GM21723 (cell line): Measurements from ENCODE around the gene CNTNAP2.
"Not testable (repeated sequence)": the region's sequence is repeated elsewhere in the genome, so short reads cannot be mapped to it uniquely, and the experiment has no call there.

Experiments used
- ATAC-seq: cut with Tn5 transposase; IDR thresholded peaks from one replicate; pipeline ENCODE4 v1.9.1; 2021; ENCODE audit warnings: mild to moderate bottlenecking, moderate library complexity; ENCODE audit not compliant: unreplicated experiment

Gene CNTNAP2

DNA sequence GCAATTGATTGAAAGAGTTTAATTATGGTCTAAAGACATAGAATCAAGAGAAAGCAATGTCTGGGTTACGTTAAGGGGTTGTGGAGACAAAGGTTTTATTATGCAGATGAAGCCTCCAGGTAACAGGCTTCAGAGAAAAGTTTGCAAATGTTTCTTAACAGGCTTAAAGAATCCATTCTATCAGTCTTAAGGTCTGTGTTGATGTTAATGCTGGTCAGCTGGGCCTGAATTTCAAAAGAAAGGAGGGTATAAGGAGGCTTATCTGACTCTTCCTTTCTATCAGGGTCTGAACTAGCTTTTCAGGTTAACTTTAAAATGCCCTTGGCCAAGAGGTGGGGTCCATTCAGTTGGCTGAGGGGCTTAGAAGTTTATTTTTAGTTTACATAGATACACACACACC, 1469.5 kb downstream of the CNTNAP2 start:
- ATAC-seq: no peak

DNA sequence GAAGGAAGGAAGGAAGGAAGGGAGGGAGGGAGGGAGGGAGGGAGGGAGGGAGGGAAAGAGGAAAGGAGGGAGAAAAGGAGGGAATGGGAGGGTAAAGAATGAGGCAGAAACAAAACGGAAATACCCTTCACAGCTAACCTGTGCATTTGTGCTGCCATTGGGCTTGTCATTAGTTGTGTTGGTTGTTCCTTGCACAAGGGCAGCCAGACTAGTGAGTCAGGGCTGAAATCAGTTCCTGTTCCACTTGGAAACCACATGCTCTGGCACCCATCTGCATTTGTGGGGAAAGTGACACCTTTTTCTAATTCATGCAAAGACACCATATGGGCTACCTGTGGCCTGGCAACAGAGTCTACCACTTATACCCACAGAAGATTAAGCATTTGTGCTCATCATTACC, 1469.9 kb downstream of the CNTNAP2 start:
- ATAC-seq: no peak

DNA sequence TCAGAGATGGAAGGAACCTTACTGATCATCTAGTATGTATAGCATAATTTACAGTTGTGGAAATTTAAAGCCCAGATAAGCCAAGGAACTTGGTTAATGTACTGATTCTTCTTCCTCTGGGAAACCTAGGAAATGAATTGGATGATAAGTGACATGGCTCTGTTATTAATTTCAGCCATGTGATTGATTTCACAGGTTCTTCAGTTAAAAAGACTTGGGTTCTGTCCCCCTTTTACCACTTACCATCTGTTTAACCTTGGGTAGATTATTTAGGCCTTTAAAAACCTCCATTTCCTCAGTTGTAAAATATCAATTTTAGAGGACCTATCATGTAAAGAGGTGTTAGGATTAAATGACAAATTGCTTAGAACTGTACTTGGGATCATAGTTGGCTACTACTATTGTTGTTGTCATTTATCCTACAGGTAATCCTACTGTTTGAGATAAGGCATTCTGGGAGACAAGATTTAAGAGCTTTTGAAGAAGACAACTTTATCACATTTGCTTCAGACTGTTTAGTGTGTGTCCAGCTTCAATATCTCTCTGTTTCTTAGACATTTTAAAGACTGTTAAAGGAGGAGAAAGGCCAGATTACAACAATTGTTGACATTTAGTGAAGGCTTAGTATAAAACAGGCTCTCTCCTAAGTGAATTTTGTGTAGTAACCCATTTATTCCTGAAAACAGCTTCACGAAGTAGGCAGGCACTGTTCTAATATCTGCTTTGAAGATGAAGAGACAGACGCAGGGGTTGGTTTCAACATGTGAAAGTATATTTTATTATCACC, 1476.9 kb downstream of the CNTNAP2 start:
- ATAC-seq: no peak

DNA sequence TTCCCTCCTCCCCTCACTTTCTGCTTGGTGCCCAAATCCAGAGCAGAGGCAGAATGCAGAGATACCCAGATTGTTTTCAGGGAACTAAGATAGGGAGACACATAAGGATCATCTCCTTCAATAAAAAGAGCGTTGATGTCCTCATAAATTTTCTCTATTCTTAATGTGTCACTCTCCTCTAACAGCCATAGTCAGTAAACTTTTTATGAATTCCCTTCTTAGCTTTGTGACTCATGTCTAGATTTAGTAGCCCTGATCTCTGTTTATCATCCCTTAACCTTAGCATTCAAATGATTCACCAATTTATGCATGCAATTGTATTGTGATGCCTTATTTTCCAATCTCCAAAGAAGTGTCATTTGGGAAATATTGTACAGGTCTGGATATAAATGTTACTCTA, 1478.4 kb downstream of the CNTNAP2 start:
- no peak for ATAC-seq

DNA sequence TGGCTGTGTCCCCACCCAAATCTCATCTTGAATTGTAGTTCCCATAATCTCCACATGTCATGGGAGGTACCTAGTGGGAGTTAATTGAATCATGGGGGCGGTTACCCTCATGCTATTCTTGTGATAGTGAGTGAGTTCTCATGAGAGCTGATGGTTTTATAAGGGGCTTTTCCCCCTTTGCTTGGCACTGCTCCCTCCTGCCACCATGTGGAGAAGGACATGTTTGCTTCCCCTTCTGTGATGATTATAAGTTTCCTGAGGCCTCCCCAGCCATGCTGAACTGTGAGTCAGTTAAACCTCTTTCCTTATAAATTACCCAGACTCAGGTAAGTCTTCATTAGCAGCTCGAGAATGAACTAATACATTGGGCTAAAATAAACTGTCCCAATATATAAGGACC, 1482.1 kb downstream of the CNTNAP2 start:
- ATAC-seq: not testable (repeated sequence)

DNA sequence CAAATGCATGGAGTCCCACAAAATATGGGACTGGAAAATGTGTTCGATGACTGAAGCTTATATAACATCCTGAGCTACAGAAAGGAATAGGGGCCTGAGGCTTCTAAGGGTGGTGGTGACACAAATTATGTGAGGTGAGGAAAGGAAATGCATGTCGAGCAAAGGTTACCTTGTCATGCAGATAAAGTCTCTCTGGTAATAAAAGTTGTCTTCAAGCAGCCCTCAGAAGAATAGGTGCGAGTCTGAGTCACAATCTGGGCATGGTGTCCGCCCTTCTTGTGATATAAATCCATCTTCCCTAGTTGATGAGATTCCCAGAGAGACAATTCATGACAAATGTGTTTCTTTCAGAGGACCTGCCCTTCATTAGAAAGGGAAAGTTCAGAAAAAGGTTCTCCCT, 1488.7 kb downstream of the CNTNAP2 start:
- ATAC-seq: no peak

DNA sequence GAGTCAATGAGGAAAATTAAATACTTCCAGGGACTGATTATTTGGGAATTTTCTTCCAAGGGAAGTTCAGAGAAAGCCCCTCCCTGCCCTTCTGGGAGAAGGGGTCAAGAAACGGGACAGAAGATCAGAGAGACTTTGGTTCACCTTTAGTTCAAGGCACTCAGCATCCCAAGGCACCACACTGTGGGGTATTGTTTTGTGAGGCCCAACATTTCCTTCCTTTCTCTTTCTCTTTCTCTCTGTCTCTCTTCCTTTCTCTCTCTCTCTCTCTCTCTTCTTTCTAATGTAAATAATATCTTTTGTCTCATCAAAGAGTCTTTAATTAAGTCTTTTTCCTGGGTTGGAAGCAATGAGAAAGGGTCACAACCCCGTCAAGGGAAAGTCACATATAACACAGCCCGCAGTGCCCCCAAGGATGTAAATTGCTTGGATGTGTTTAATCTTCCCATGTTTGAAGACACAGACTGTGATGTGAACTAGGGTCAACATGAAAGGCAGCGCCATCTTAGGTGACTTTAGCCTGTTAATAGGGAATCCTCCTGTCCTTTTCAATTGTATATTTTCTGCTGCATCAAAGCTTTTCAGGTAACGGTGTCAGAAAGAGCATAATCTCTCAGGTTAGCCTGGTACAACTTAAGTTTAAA, 1490.7 kb downstream of the CNTNAP2 start:
- ATAC-seq: no peak

DNA sequence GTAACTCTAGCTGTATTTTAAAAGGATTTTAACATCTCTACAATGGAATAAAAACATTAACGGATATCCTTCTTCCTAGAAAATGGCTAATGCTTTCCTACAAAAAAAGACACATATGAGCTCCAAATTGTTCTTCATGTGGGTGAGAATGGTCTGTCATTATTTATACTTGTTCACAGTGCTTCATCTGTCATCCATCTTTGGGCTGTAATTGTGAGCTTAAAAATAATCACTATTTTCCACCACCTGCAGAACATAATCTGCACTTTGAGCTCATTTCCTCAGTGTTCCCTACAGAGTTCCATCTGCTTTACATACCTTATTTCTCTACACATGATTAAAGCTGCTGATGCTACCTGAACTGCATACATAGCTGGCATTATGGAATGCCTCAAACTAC, 1494.8 kb downstream of the CNTNAP2 start:
- ATAC-seq: no peak

DNA sequence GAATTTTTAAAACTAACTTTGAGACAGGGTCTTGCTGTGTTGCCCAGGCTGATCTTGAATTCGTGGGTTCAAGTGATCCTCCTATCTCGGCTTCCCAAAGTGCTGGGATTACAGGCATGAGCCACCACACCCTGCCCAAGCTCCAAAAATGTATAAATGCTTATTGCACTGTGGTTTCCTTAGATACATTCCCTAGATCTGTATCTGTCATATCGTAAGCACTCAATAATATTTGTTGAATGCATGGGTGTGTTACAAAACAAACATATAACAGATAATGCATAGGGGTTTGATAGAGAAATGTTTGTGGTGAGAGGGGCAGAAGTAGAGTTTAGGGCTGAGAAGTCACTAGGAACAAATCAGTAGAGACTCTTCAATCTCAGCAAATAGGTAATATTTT, 1518.7 kb downstream of the CNTNAP2 start:
- ATAC-seq: no peak

DNA sequence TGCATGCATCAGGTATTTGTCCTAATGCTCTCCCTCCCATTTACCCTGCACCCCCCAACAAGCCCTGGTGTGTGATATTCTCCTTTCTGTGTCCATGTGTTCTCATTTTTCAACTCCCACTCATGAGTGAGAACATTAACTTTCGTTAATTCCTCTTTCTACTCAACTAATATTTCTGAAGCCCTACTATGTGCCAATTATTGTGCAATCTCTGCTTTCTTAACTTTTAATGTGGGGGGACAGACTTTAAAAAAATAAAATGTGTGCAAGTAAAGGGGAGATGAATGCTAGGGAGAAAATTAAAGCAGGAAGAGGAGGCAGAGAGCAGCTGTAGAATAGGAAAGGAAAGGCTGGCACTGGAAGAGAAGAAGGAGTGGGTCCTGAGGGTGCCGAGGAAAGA, 1520.0 kb downstream of the CNTNAP2 start:
- ATAC-seq: no peak

DNA sequence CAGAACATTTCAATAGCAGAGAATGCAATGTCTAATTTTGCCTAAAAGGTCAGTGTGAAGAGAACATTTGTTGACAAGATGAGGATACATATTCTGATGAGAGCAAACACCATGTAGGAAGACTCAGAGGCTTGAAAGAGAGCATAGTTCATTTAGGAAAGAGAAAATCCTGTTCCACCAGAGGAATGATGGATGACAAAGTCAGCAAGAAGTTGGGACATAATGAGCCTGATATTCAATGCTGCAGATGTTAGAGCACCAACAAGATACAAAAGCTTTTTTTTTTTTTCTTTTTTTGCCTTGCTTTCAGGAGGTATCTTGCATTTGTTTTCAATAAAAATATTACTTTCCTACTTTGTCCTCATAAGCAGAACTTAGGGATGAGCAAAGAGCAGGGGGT, 1522.0 kb downstream of the CNTNAP2 start:
- no peak for ATAC-seq

DNA sequence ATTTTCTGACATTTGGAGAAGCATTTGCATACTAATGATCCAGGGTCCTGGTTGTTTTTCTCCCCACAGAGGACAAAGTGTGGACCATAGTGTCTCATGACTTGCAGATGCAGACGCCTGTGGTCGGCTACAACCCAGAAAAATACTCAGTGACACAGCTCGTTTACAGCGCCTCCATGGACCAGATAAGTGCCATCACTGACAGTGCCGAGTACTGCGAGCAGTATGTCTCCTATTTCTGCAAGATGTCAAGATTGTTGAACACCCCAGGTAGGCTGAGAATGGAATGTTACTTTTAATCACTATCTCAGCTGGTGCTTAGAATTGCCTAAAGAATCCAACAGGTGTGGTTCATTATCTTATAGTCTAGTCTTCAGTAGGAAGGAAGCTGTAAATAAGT, 1522.4 kb downstream of the CNTNAP2 start:
- no peak for ATAC-seq

DNA sequence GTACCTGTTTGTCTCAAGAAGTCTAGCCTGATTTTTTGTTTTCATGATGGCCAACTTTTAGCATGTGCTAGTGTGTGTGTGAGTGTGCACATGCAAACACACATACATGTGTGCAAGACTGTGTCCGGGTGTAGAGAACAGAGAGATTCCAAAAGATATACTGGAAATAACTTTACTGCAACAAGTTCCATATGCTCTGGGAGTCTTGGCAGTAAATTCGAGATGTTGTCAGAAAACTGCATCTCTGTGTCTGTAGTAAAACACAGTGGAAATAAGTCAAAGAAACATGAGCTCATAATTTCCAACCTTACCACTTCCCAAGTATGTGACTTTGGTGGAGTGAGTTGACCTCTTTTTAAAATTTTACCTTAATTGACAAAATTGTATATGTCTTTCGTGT, 1523.2 kb downstream of the CNTNAP2 start:
- ATAC-seq: no peak

DNA sequence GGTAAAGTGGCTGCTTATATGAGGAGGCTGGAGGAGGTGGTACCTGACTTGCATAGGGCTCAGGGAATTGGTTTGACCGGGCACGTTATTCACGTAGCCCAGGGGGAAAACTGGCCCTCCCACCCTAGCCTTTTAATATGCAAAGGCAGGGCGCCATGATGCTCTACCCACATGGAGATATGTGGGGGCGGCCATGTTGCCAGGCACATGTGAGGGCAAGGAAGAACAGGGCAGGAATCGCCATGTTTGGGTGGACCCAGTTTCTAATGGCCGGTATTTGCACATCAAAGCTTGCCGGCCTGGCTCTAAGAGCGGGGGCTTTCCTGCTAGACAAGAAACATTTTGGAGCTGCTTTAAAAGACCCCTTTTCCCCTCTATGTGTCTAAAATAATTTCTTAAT, 1524.2 kb downstream of the CNTNAP2 start:
- ATAC-seq: no peak

DNA sequence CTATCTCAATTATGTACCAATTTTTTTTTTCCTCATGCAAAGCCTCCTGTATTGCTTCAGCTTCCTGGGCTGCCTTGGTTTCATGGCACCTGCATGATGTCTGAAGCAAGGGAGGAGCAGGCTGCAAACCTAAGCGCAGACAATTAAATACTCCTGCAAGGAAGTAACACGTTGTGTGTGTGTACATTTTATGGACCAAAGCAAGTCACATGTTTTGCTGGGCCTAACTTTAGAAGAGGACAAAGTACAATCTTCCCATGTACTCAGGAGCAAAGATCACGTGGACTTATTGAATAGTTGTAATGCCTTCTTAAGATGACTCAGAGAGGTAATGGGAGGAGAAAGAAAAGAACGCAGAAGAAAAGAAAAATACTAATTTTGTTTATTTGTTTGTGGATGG, 1530.0 kb downstream of the CNTNAP2 start:
- no peak for ATAC-seq

DNA sequence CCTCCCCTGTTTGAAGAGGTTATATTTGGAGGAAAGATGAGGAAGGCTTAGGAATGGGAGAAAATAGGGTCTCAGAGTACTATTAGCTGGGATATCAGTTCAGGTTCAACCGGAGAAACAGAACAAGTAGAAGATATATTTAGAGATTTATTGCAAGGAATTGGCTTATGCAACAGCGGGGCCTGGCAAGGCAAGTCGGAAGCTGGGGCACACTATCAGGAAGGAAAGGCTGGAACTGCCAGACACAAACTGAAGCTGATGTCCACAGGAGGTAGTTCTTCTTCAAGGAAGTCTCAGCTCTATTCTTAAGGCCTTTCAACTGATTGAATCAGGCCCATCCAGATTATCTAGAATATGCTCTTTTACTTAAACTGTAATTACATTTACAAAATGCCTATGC, 1534.4 kb downstream of the CNTNAP2 start:
- ATAC-seq: no peak

DNA sequence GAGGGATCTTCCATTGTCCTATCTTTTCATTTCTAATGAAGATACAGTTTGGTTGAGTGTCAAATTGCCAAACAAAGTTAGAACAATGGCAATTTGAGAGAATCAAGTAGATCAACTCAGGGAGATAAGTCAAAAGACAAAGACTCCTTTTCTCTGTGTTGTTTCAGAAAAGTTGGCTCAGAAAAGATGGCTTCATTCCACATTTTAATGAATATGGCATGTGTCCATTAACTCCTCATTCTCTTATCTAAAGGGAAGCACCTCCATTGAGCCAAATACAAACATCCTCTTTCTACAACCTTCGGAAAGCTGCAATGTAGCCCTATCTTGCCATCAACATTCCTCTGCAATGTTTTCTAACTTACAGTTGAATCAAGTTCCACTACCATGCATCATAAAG, 1535.0 kb downstream of the CNTNAP2 start:
- ATAC-seq: no peak

DNA sequence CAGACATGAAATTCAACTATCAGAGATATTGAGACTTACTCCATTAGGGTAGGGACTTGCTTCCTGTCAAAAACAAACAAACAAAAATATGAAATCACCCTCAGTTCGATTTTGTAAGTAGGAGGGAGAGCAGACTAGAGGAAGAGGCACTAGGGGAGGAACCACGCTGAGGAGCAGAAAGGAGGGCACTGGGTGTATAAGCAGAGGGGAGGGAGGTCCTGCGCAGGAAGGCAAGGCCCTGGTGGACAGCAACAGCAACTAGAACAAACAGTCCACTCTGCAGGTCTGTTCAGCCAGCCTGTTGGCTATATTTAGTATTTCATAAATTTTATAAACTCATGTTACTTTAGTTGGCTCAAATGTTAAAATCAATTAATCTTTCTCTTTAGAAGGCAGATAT, 1536.9 kb downstream of the CNTNAP2 start:
- ATAC-seq: no peak

DNA sequence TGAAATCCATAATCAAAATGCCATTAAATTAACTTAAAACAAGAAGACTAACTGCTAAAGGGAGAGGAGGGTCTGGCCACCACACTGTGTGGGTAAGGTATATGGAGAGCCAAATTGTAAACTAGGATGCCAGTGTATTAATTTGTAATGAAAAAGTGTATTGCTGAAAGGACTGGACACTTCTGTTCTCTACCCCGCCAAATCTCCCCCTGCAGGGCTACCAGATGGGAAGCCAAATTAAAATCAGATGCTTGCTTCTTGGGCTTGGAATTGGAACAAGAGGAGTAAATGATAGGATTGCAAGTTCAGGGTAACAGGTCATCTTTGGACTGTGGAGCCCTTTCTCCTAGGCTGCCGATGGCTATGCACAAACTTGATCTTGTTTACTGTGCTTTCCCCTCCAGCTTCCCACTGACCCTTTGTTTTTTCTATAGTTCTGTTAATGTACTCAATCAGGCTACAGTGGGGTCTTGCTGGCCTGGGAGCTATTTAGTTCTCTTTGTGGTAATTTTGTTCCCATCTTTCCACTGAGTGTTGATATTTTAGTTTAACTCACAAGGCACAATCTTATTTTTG, 1541.9 kb downstream of the CNTNAP2 start:
- no peak for ATAC-seq

DNA sequence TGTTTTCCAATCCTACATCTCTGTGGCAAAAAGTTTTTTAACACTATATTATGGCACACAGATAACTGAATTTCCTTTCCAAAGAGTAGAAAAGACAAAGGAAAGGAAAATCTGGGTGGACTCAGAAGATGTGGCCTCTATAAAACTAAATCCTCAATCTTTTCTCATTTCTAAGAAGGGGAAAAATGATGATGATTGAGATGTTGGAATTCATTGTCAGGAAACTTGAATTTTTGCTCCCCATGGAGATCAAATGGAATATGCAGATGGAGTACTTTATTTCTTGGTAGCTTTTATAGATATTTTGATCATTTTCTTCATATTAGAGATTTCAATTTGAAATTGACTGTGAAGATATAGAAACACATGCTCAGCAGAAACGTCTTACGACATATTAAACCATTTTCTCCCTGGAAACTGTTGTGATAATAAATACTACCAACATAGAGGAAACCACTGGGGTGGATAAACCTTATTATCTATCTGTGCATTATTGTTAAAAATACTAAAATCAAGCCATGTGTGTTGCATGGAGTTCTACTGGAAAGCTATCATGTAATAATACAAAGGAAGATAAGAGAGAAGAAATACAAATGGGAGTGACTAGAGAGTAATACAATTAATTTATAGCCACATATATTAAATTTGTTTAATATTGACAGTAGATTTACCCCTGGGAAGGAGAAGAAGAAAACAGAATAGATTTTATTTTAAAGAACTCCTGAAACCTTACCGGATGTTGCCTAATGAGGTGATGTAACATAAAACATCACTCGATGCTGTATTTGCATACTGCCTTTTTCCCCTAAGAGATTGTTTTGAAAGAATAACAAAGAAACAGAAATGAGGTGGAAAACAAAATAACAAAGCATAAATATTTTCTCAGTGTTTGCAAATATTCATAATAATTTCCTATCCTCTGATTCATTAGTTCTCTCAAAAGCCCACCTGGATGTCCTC, 1542.7 kb downstream of the CNTNAP2 start:
- ATAC-seq: no peak

DNA sequence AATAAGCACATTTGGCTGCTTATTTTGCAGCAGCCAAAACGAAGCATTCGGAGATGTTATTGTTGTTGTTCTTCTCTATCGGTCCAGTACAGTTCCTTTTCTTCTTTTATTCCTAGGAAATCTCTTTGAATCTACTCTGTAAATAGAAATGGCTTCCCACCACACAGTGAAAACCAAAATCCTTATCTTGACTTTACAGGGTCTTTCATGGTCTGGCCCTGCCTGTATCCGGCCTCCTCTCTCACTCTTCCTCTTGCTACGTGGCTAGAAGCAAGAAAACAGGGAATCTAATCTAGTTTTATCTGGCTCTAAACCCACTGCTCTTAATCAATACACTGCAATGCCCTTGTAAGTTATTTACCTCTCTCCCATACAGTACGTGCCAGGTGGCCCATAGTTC, 1547.9 kb downstream of the CNTNAP2 start:
- no peak for ATAC-seq
